ENCODE data around the gene YPEL1.
"Not testable (repeated sequence)": the region's sequence is repeated elsewhere in the genome, so short reads cannot be mapped to it uniquely, and the experiment has no call there.

The YPEL1 gene

GRCh38 chr22:21681566-21682370 lies 53.8 kb downstream of the YPEL1 start:
- no peak for DNase-seq

- DNase-seq: no peak
Measured at GRCh38 chr22:21680830-21681565, 54.6 kb downstream of the YPEL1 start.

- no peak for DNase-seq
Measured at GRCh38 chr22:21679383-21679782, 56.2 kb downstream of the YPEL1 start.

GRCh38 chr22:21678842-21679241 lies 56.8 kb downstream of the YPEL1 start:
- DNase-seq: not testable (repeated sequence)

- DNase-seq: no peak
Measured at GRCh38 chr22:21677606-21678443, 57.8 kb downstream of the YPEL1 start.

- no peak for DNase-seq
Measured at GRCh38 chr22:21674638-21675245, 60.9 kb downstream of the YPEL1 start.

- DNase-seq: no peak
Measured at GRCh38 chr22:21673534-21674321, 61.9 kb downstream of the YPEL1 start.

GRCh38 chr22:21672107-21672629 lies 63.4 kb downstream of the YPEL1 start:
- no peak for DNase-seq

GRCh38 chr22:21669026-21669425 lies 66.6 kb downstream of the YPEL1 start:
- no peak for DNase-seq

- DNase-seq: no peak
Measured at GRCh38 chr22:21666786-21667185, 68.8 kb downstream of the YPEL1 start.

GRCh38 chr22:21665047-21665851 lies 70.3 kb downstream of the YPEL1 start:
- DNase-seq: no peak

GRCh38 chr22:21663738-21664137 lies 71.9 kb downstream of the YPEL1 start:
- DNase-seq: no peak

- no peak for DNase-seq
Measured at GRCh38 chr22:21661991-21662390, 73.6 kb downstream of the YPEL1 start.

- no peak for DNase-seq
Measured at GRCh38 chr22:21660904-21661303, 74.7 kb downstream of the YPEL1 start.

- DNase-seq: no peak
Measured at GRCh38 chr22:21659864-21660525, 75.6 kb downstream of the YPEL1 start.

GRCh38 chr22:21657360-21658032 lies 78.1 kb downstream of the YPEL1 start:
- DNase-seq: peak; percentile 36

GRCh38 chr22:21657020-21657359 lies 78.6 kb downstream of the YPEL1 start:
- no peak for DNase-seq

GRCh38 chr22:21652547-21653545 lies 82.7 kb downstream of the YPEL1 start:
- DNase-seq: no peak
